Natural killer cell (primary cell): ENCODE results near the gene LCE1E. TPM values are rescaled to one million over a fixed set of nuclear protein-coding genes. Genes with fewer than 3 reads are reported as not detected.

Experiments used
- ATAC-seq, 3 donors: fragments of 150-1000 bp in 2 of 3; fragments of 200-7000 bp in 1 of 3; cut with Tn5 transposase; 1 replicate in 1 of 3; 2 replicates in 2 of 3; pipeline ENCODE4 v1.10.0; 2021; ENCODE audit warnings: mild to moderate bottlenecking in 2 of 3, moderate library complexity in 2 of 3
- DNase-seq, 2 donors: peaks; one replicate each; pipeline versions ENCODE4 v3.0.0 to v3.0.0-alpha.2; 2013 to 2021; ENCODE audit warnings: mixed read lengths in 1 of 2
- H3K27ac ChIP-seq: one replicate; pipeline ENCODE4 v1.5.1; 2013; ENCODE audit warnings: mild to moderate bottlenecking, low read length
- H3K27me3 ChIP-seq: one replicate; pipeline ENCODE4 v1.6.1; 2013; ENCODE audit warnings: low read length; ENCODE audit not compliant: control insufficient read depth, insufficient read depth
- H3K36me3 ChIP-seq: one replicate; pipeline ENCODE4 v1.6.1; 2013; ENCODE audit warnings: low read length; ENCODE audit not compliant: control insufficient read depth, insufficient read depth
- H3K4me1 ChIP-seq: one replicate; pipeline ENCODE4 v1.6.1; 2013; ENCODE audit warnings: low read length; ENCODE audit not compliant: control insufficient read depth, insufficient read depth
- H3K4me3 ChIP-seq: one replicate; pipeline ENCODE4 v1.5.1; 2013; ENCODE audit warnings: low read length
- H3K9me3 ChIP-seq: one replicate; pipeline ENCODE4 v1.6.1; 2013; ENCODE audit warnings: low read length; ENCODE audit not compliant: control insufficient read depth, insufficient read depth
- H3K27ac Mint-ChIP-seq, 2 donors: one replicate each; pipeline ENCODE4 v1.8.0; 2022; ENCODE audit warnings: mild to moderate bottlenecking in 2 of 2, mixed read lengths in 2 of 2, moderate library complexity in 1 of 2
- H3K27me3 Mint-ChIP-seq, 2 donors: one replicate each; pipeline ENCODE4 v1.8.0; 2022; ENCODE audit warnings: low read depth in 2 of 2, mixed read lengths in 2 of 2
- H3K36me3 Mint-ChIP-seq: one replicate; pipeline ENCODE4 v1.8.0; 2022; ENCODE audit warnings: mixed read lengths
- H3K4me1 Mint-ChIP-seq, 2 donors: one replicate each; pipeline ENCODE4 v1.8.0; 2022; ENCODE audit warnings: mixed read lengths in 2 of 2
- H3K4me3 Mint-ChIP-seq: one replicate; pipeline ENCODE4 v1.8.0; 2022; ENCODE audit warnings: mild to moderate bottlenecking, moderate library complexity, mixed read lengths
- H3K9me3 Mint-ChIP-seq, 2 donors: one replicate each; pipeline ENCODE4 v1.8.0; 2022; ENCODE audit warnings: mixed read lengths in 2 of 2
- CTCF ChIP-seq: fragments of 200-600 bp; IDR thresholded peaks from one replicate; pipeline ENCODE4 v1.8.0; 2022; ENCODE audit warnings: antibody characterized with exemption
- WGBS: methylation state at CpG from one replicate; pipeline ENCODE4 v1.1.7; 2013; ENCODE audit warnings: missing lambda C conversion rate; ENCODE audit not compliant: insufficient coverage; 5-methylcytosine and 5-hydroxymethylcytosine counted together
- intact Hi-C: fragments of 100-400 bp; cut with micrococcal nuclease; formaldehyde crosslinking; loops from one replicate; pipeline ENCODE4 v1.14.2; 2022
- total RNA-seq, 4 donors: library from RNA; stranded (reverse); fragments of 120-200 nt in 1 of 4; gene quantifications; one replicate each; pipeline versions ENCODE4 v1.2.3 to v1.2.4, GENCODE V29; 2013 to 2022

The LCE1E gene
- total RNA-seq, 3 donors from 2014 or later (not counting 1 experiment from before 2014, with no cell fraction given), result not detected

GRCh38 chr1:152806576-152806975 lies 20.5 kb downstream of the LCE1E start, which contains the start of gene LCE1C:
TSS of gene LCE1C (minus strand) at chr1:152806651. CDS start at chr1:152805478, 1,173 bp downstream.
- H3K4me1 Mint-ChIP-seq, result no peaks in the 10 kb centered on the region
- H3K9me3 Mint-ChIP-seq, result no peaks in the 10 kb centered on the region
- Histone ChIP-seq H3K27me3 (no peaks in the 10 kb centered on the region), H3K36me3 (no peaks in the 10 kb centered on the region), H3K27ac (no peak within 1 kb of the TSS), H3K4me1 (no peaks in the 10 kb centered on the region), H3K4me3 (no peak within 1 kb of the TSS), H3K9me3 (no peaks in the 10 kb centered on the region)
- 73% methylated on average over 2 of the region's 3 CpGs for WGBS
- no peak for TF ChIP-seq CTCF
- no peaks in the 10 kb centered on the region for H3K36me3 Mint-ChIP-seq
- intact Hi-C loops, result no loop called here
- H3K4me3 Mint-ChIP-seq, result no peak within 1 kb of the TSS
- no peak for DNase-seq
- no peak within 1 kb of the TSS for H3K27ac Mint-ChIP-seq
- ATAC-seq, result no peak
- H3K27me3 Mint-ChIP-seq, result peaks cover 10 to 39% of the 10 kb centered on the region in 2 donors

GRCh38 chr1:152811050-152811449 lies 25.0 kb downstream of the LCE1E start:
- no peaks in the 10 kb centered on the region for H3K9me3 ChIP-seq
- intact Hi-C loops, result no loop called here
- no peak for DNase-seq
- H3K27me3 ChIP-seq, result no peaks in the 10 kb centered on the region
- H3K36me3 Mint-ChIP-seq, result no peaks in the 10 kb centered on the region
- H3K27me3 Mint-ChIP-seq, result peaks cover 9 to 16% of the 10 kb centered on the region in 2 donors
- no peaks in the 10 kb centered on the region for H3K4me1 ChIP-seq
- H3K4me3 ChIP-seq, result no peak overlapping the region
- no peak overlapping the region for H3K27ac Mint-ChIP-seq
- no peak for TF ChIP-seq CTCF
- ATAC-seq, result no peak
- no peak overlapping the region for H3K27ac ChIP-seq
- no peaks in the 10 kb centered on the region for H3K36me3 ChIP-seq
- 77% methylated on average over 2 of the region's 2 CpGs for WGBS
- H3K9me3 Mint-ChIP-seq, result no peaks in the 10 kb centered on the region
- H3K4me3 Mint-ChIP-seq, result no peak overlapping the region
- H3K4me1 Mint-ChIP-seq, result no peaks in the 10 kb centered on the region

GRCh38 chr1:152811671-152812070 lies 25.6 kb downstream of the LCE1E start, which contains the start of gene LCE1B:
TSS of gene LCE1B (plus strand) at chr1:152811971. CDS start at chr1:152812447, 476 bp downstream.
- 100% methylated on average over 1 of the region's 2 CpGs for WGBS

More at GRCh38 chr1:152811671-152812070, 25.6 kb downstream of the LCE1E start, which contains the start of gene LCE1B:
- no peak within 1 kb of the TSS for H3K4me3 Mint-ChIP-seq
- no peaks in the 10 kb centered on the region for H3K4me1 Mint-ChIP-seq
- no peak within 1 kb of the TSS for H3K4me3 ChIP-seq
- no peak within 1 kb of the TSS for H3K27ac Mint-ChIP-seq
- DNase-seq (no peak), ATAC-seq (no peak)
- no peaks in the 10 kb centered on the region for H3K36me3 ChIP-seq
- no peaks in the 10 kb centered on the region for H3K36me3 Mint-ChIP-seq
- intact Hi-C loops, result no loop called here
- H3K4me1 ChIP-seq, result no peaks in the 10 kb centered on the region
- H3K9me3 ChIP-seq, result no peaks in the 10 kb centered on the region
- H3K27me3 Mint-ChIP-seq, result peaks cover 9 to 16% of the 10 kb centered on the region in 2 donors
- no peak for TF ChIP-seq CTCF
- H3K27me3 ChIP-seq, result no peaks in the 10 kb centered on the region
- H3K9me3 Mint-ChIP-seq, result no peaks in the 10 kb centered on the region
- no peak within 1 kb of the TSS for H3K27ac ChIP-seq
